HepG2 (cell line): ENCODE measurements around the gene TBC1D16. TPM values are rescaled to one million over a fixed set of nuclear protein-coding genes. Genes with fewer than 3 reads are reported as not detected.

Experiments used
- ATAC-seq: fragments of 200-7000 bp; cut with Tn5 transposase; 3 replicates; pipeline ENCODE4 v1.9.1; 2020; ENCODE audit warnings: mild to moderate bottlenecking, moderate library complexity
- BruUV-seq: library from RNA; stranded (reverse); fragments of 400-500 nt; replicated peaks from 2 replicates; lab custom pipeline; 2021; lab: Mats Ljungman, UMichigan
- CTCF ChIA-PET: fragments of 300-600 bp; formaldehyde crosslinking; extraction: SDS; loops from one replicate; lab custom pipeline; 2021; ENCODE audit warnings: low total read pairs, inconsistent platforms, low intra/inter-chr PET ratio; lab: Yijun Ruan, JAX
- POLR2A ChIA-PET: fragments of 350-600 bp; sonication (Branson Sonifier 250); formaldehyde crosslinking; loops from one replicate; lab custom pipeline; 2020; ENCODE audit warnings: antibody characterized with exemption, inconsistent platforms; lab: Yijun Ruan, JAX
- DNase-seq: peaks from one replicate; pipeline ENCODE4 v3.0.0-alpha.2; 2015; ENCODE audit warnings: low spot score
- FAIRE-seq: peaks from 3 replicates; lab custom pipeline; 2011; peaks lifted over from hg19 to GRCh38; lab: Jason Lieb, UNC
- H2AFZ ChIP-seq: one replicate; pipeline ENCODE4 v1.6.1; 2011; ENCODE audit warnings: low read length, inconsistent platforms
- H3K27ac ChIP-seq: fragments of 300-600 bp; 3 replicates; pipeline ENCODE4 v1.8.0; 2011; ENCODE audit warnings: mixed run types, mild to moderate bottlenecking, mixed read lengths, low read length, inconsistent platforms; ENCODE audit not compliant: insufficient read depth; ENCODE audit errors: extremely low read length
- H3K27me3 ChIP-seq, 2 experiments: fragments of 200-600 bp in 1 of 2; 2 replicates in 1 of 2; 3 replicates in 1 of 2; pipeline versions ENCODE4 v1.6.0 to v1.8.0; 2011; ENCODE audit warnings: low read length in 2 of 2, mild to moderate bottlenecking in 2 of 2, moderate library complexity in 2 of 2, inconsistent platforms in 1 of 2; ENCODE audit not compliant: insufficient read depth in 2 of 2, control insufficient read depth in 1 of 2
- H3K36me3 ChIP-seq, 2 experiments: fragments of 200-600 bp in 1 of 2; replicated peaks in 1 of 2; 2 replicates in 1 of 2; 3 replicates in 1 of 2; pipeline versions ENCODE4 v1.5.1 to v1.8.0; 2011; ENCODE audit warnings: low read length in 2 of 2, inconsistent platforms in 1 of 2; ENCODE audit not compliant: insufficient read depth in 2 of 2, control insufficient read depth in 1 of 2
- H3K4me1 ChIP-seq: 2 replicates; pipeline ENCODE4 v1.5.1; 2012; ENCODE audit warnings: low read length, inconsistent platforms; ENCODE audit not compliant: insufficient read depth
- H3K4me2 ChIP-seq: 2 replicates; pipeline ENCODE4 v1.6.0; 2011; ENCODE audit warnings: low read depth, low read length, inconsistent platforms
- H3K4me3 ChIP-seq, 3 experiments: fragments of 200-600 bp in 1 of 3; sonication (generic), shearing (Covaris generic) in 1 of 3; replicated peaks in 1 of 3; 2 replicates each; pipeline ENCODE4 v1.5.1; 2011 to 2016; ENCODE audit warnings: low read length in 3 of 3, inconsistent platforms in 2 of 3, low read depth in 2 of 3, mild to moderate bottlenecking in 2 of 3, control low read depth in 1 of 3, mixed read lengths in 1 of 3; ENCODE audit not compliant: insufficient read depth in 1 of 3
- H3K79me2 ChIP-seq: one replicate; pipeline ENCODE4 v1.6.1; 2011; ENCODE audit warnings: low read length, inconsistent platforms; ENCODE audit not compliant: insufficient read depth
- H3K9ac ChIP-seq: 2 replicates; pipeline ENCODE4 v1.6.0; 2011; ENCODE audit warnings: mild to moderate bottlenecking, low read depth, low read length, inconsistent platforms; ENCODE audit not compliant: insufficient read depth
- H3K9me3 ChIP-seq: 2 replicates; pipeline ENCODE4 v1.5.1; 2012; ENCODE audit warnings: mild to moderate bottlenecking, low read length
- H4K20me1 ChIP-seq: 2 replicates; pipeline ENCODE4 v1.6.0; 2011; ENCODE audit warnings: inconsistent platforms, mild to moderate bottlenecking, low read length, moderate library complexity; ENCODE audit not compliant: insufficient read depth
- AKAP8 ChIP-seq: sonication (generic); formaldehyde crosslinking; IDR thresholded peaks from 2 replicates; pipeline ENCODE4 v1.5.1; 2020; ENCODE audit warnings: mild to moderate bottlenecking, missing genetic modification reagents
- KDM6A ChIP-seq: IDR thresholded peaks from 2 replicates; pipeline ENCODE4 v1.6.1; 2016; ENCODE audit warnings: low read depth
- MYC ChIP-seq: sonication (generic); formaldehyde crosslinking; IDR thresholded peaks from 2 replicates; pipeline ENCODE4 v1.9.0; 2021; ENCODE audit warnings: missing genetic modification reagents, borderline replicate concordance
- PHF5A ChIP-seq: IDR thresholded peaks from one replicate; pipeline ENCODE4 v1.6.1; 2018; ENCODE audit warnings: low read depth, missing genetic modification reagents; ENCODE audit not compliant: unreplicated experiment
- ZNF205 ChIP-seq: IDR thresholded peaks from 2 replicates; pipeline ENCODE4 v1.6.1; 2018; ENCODE audit warnings: missing biosample characterization, missing genetic modification reagents
- WGBS: methylation state at CpG from one replicate; pipeline ENCODE4 v1.1.6; 2017; ENCODE audit warnings: low lambda C conversion rate; 5-methylcytosine and 5-hydroxymethylcytosine counted together
- in situ Hi-C: cut with HindIII; loops from 2 replicates; pipeline ENCODE4 v1.10.0; 2017; ENCODE audit warnings: low pct_unique_long_range_greater_than_20kb; ENCODE audit not compliant: extremely low pct_ligation_motif_present
- intact Hi-C: fragments of 100-400 bp; cut with micrococcal nuclease; formaldehyde crosslinking; loops from one replicate; pipeline ENCODE4 v1.10.0; 2022; ENCODE audit not compliant: unreplicated experiment
- polyA plus RNA-seq, 8 experiments: library from polyadenylated mRNA; depleted of rRNA in 3 of 8; stranded (reverse) in 7 of 8; unstranded in 1 of 8; fragments of >200 nt; fragmentation: Illumina TruSeq in 4 of 8; extraction: Trizol in 4 of 8; gene quantifications; 2 replicates each; pipeline versions ENCODE4 v1.2.1 to v1.2.3, GENCODE V29; 2011 to 2016; ENCODE audit warnings: low read depth in 4 of 8, missing spikeins in 1 of 8, mixed read lengths in 1 of 8; ENCODE audit not compliant: insufficient read depth in 1 of 8
- total RNA-seq, 5 experiments: library from RNA; depleted of rRNA; stranded (reverse); fragments of >200 nt; fragmentation: Illumina TruSeq; extraction: Trizol; gene quantifications; 2 replicates each; pipeline ENCODE4 v1.2.3, GENCODE V29; 2016; ENCODE audit warnings: low read depth in 1 of 5
- TF ChIP-seq, protein P1 (sequence below): sonication (generic); formaldehyde crosslinking; IDR thresholded peaks from 2 replicates; pipeline ENCODE4 v1.4.0; 2020; ENCODE audit warnings: missing genetic modification reagents, borderline replicate concordance
- TF ChIP-seq, protein P2 (sequence below): IDR thresholded peaks from 2 replicates; pipeline ENCODE4 v1.6.1; 2016; ENCODE audit warnings: missing genetic modification reagents, missing compliant biosample characterization
- TF ChIP-seq, protein P3 (sequence below): sonication (generic); formaldehyde crosslinking; IDR thresholded peaks from 2 replicates; pipeline ENCODE4 v1.9.0; 2022; ENCODE audit warnings: missing genetic modification reagents, mild to moderate bottlenecking, borderline replicate concordance
- TF ChIP-seq, protein P4 (sequence below): sonication (generic); formaldehyde crosslinking; IDR thresholded peaks from 2 replicates; pipeline ENCODE4 v1.4.0; 2020; ENCODE audit warnings: low read depth, missing genetic modification reagents
- TF ChIP-seq, protein P5 (sequence below): sonication (generic); formaldehyde crosslinking; IDR thresholded peaks from 2 replicates; pipeline ENCODE4 v1.4.0; 2020; ENCODE audit warnings: missing genetic modification reagents

The TBC1D16 gene
- total and polyA plus RNA-seq, 2 of the 13 experiments (the other 11 are each of a cell fraction or from before 2014, with no cell fraction given), result 14.9 to 24.9 TPM

DNA sequence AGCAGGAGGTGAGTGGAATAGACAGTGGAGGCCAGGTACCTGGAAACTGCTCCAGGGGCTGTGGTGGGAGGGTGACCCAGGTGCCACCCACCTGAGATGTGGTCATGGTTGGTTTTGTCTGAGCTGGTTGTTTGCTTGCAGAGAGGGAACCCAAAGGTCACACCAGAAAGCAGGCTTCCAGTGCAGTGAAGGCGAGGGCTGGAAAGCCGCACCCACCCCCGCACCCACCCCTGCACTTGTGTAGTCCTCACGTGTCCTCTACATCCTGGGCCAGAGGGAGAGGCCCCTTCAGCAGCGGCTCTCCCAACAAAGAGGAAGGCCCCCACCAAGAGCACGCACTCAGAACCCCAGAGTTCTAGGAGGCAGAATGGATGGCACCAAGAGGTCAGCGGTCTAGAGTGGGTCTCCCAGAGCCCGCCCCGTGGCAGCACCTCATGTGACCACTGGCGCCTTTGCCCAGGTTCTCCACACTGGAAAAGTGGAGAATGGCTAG lies 103.8 kb downstream of the TBC1D16 start:
- in situ Hi-C loops (no loop called here), intact Hi-C loops (loop anchor here (1.0 kb wide), 1 partner anchor 56 kb away; no protein-coding TSS in a partner anchor)
- ChIA-PET POLR2A (interaction anchor here (0.7 to 3.1 kb wide), 21 partner anchors 8 to 199 kb away, joined by 3 to 39 read pairs (median 4); partner anchors contain the start of genes CBX4 and CBX8), CTCF (no interaction called here)
- WGBS, result 100% methylated on average over 1 of the region's 10 CpGs
- ATAC-seq, result peak; percentile 49
- Histone ChIP-seq H3K4me3 (peak overlapping the region in 1 of 3 experiments; percentile 45; a peak in 2 of 6 replicates), H2AFZ (no peak overlapping the region), H3K27ac (peak overlapping the region; percentile 24), H3K9me3 (no peaks in the 10 kb centered on the region), H3K4me2 (peak overlapping the region; percentile 66), H4K20me1 (no peaks in the 10 kb centered on the region), H3K9ac (peak overlapping the region; percentile 41), H3K36me3 (no peaks in the 10 kb centered on the region), H3K79me2 (no peaks in the 10 kb centered on the region), H3K27me3 (no peaks in the 10 kb centered on the region), H3K4me1 (peaks cover 93% of the 10 kb centered on the region)
- peak; percentile 92 for FAIRE-seq
- DNase-seq, result peak; percentile 91
- no TSS peak for BruUV-seq
- TF ChIP-seq ZNF205 (CRISPR knock-in tag) (0 out of 2 replicates have a peak, but pooled peaks have one; percentile 39), KDM6A (CRISPR knock-in tag) (peak; percentile 63; the same call in 1 of the 2 replicates), MYC (CRISPR knock-in tag) (peak; percentile 72; the same call in 1 of the 2 replicates), PHF5A (CRISPR knock-in tag) (peak; percentile 30), AKAP8 (0 out of 2 replicates have a peak, but pooled peaks have one; percentile 31)
- TF ChIP-seq, protein P1, sequence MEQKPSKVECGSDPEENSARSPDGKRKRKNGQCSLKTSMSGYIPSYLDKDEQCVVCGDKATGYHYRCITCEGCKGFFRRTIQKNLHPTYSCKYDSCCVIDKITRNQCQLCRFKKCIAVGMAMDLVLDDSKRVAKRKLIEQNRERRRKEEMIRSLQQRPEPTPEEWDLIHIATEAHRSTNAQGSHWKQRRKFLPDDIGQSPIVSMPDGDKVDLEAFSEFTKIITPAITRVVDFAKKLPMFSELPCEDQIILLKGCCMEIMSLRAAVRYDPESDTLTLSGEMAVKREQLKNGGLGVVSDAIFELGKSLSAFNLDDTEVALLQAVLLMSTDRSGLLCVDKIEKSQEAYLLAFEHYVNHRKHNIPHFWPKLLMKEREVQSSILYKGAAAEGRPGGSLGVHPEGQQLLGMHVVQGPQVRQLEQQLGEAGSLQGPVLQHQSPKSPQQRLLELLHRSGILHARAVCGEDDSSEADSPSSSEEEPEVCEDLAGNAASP (CRISPR knock-in tag), result peak; percentile 77
- TF ChIP-seq, protein P2, sequence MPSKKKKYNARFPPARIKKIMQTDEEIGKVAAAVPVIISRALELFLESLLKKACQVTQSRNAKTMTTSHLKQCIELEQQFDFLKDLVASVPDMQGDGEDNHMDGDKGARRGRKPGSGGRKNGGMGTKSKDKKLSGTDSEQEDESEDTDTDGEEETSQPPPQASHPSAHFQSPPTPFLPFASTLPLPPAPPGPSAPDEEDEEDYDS (CRISPR knock-in tag), result peak; percentile 58; the same call in 1 of the 2 replicates
- TF ChIP-seq, protein P3, sequence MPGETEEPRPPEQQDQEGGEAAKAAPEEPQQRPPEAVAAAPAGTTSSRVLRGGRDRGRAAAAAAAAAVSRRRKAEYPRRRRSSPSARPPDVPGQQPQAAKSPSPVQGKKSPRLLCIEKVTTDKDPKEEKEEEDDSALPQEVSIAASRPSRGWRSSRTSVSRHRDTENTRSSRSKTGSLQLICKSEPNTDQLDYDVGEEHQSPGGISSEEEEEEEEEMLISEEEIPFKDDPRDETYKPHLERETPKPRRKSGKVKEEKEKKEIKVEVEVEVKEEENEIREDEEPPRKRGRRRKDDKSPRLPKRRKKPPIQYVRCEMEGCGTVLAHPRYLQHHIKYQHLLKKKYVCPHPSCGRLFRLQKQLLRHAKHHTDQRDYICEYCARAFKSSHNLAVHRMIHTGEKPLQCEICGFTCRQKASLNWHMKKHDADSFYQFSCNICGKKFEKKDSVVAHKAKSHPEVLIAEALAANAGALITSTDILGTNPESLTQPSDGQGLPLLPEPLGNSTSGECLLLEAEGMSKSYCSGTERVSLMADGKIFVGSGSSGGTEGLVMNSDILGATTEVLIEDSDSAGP, result peak; percentile 17; the same call in 1 of the 2 replicates
- TF ChIP-seq, protein P4, sequence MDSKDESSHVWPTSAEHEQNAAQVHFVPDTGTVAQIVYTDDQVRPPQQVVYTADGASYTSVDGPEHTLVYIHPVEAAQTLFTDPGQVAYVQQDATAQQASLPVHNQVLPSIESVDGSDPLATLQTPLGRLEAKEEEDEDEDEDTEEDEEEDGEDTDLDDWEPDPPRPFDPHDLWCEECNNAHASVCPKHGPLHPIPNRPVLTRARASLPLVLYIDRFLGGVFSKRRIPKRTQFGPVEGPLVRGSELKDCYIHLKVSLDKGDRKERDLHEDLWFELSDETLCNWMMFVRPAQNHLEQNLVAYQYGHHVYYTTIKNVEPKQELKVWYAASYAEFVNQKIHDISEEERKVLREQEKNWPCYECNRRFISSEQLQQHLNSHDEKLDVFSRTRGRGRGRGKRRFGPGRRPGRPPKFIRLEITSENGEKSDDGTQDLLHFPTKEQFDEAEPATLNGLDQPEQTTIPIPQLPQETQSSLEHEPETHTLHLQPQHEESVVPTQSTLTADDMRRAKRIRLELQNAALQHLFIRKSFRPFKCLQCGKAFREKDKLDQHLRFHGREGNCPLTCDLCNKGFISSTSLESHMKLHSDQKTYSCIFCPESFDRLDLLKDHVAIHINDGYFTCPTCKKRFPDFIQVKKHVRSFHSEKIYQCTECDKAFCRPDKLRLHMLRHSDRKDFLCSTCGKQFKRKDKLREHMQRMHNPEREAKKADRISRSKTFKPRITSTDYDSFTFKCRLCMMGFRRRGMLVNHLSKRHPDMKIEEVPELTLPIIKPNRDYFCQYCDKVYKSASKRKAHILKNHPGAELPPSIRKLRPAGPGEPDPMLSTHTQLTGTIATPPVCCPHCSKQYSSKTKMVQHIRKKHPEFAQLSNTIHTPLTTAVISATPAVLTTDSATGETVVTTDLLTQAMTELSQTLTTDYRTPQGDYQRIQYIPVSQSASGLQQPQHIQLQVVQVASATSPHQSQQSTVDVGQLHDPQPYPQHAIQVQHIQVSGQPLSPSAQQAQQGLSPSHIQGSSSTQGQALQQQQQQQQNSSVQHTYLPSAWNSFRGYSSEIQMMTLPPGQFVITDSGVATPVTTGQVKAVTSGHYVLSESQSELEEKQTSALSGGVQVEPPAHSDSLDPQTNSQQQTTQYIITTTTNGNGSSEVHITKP, result 0 out of 2 replicates have a peak, but pooled peaks have one; percentile 76
- TF ChIP-seq, protein P5, sequence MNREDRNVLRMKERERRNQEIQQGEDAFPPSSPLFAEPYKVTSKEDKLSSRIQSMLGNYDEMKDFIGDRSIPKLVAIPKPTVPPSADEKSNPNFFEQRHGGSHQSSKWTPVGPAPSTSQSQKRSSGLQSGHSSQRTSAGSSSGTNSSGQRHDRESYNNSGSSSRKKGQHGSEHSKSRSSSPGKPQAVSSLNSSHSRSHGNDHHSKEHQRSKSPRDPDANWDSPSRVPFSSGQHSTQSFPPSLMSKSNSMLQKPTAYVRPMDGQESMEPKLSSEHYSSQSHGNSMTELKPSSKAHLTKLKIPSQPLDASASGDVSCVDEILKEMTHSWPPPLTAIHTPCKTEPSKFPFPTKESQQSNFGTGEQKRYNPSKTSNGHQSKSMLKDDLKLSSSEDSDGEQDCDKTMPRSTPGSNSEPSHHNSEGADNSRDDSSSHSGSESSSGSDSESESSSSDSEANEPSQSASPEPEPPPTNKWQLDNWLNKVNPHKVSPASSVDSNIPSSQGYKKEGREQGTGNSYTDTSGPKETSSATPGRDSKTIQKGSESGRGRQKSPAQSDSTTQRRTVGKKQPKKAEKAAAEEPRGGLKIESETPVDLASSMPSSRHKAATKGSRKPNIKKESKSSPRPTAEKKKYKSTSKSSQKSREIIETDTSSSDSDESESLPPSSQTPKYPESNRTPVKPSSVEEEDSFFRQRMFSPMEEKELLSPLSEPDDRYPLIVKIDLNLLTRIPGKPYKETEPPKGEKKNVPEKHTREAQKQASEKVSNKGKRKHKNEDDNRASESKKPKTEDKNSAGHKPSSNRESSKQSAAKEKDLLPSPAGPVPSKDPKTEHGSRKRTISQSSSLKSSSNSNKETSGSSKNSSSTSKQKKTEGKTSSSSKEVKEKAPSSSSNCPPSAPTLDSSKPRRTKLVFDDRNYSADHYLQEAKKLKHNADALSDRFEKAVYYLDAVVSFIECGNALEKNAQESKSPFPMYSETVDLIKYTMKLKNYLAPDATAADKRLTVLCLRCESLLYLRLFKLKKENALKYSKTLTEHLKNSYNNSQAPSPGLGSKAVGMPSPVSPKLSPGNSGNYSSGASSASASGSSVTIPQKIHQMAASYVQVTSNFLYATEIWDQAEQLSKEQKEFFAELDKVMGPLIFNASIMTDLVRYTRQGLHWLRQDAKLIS (CRISPR knock-in tag), result 0 out of 2 replicates have a peak, but pooled peaks have one; percentile 44
